ENCODE measurements around the gene CDYL. TPM values are rescaled to one million over a fixed set of nuclear protein-coding genes. Genes with fewer than 3 reads are reported as not detected.

Gene CDYL
- total RNA-seq, 4 donors from 2014 or later, result 41.9 to 52.3 (median 45.7) TPM

DNA sequence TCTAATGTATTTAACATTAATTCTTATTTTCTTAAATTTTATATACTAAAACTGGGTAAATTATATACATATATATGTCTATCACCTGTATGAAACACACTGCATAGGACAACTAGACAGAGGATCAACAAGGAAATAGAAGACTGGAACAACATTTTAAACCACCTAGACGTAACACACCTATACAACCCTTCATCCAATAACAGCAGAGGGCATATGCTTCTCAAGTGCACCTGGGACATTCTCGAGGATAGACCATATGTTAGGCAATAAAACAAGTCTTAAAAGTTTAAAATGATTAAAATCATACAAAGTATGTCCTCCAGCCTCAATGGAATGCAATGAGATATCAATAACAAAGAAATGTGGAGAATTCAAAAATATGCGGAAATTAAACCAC, 182.4 kb downstream of the CDYL start:
- no peak for DNase-seq (ENCODE audit: extremely low spot score)
- WGBS, result 91% methylated on average over 3 of the region's 3 CpGs
- Histone ChIP-seq H3K27ac (replicated peaks in 1 of 4) (no peak overlapping the region), H3K27me3 (no peaks in the 10 kb centered on the region), H3K9me3 (no peaks in the 10 kb centered on the region), H3K4me3 (no peak overlapping the region), H3K36me3 (peaks cover 0 to 30% (median 17%) of the 10 kb centered on the region in 4 donors), H3K4me1 (no peaks in the 10 kb centered on the region)
- intact Hi-C loops (cut with DNase I), result no loop called here
- TF ChIP-seq CTCF (IDR thresholded peaks at IDR 0.05), result no peak
- TF ChIP-seq POLR2AphosphoS5 (IDR thresholded peaks at IDR 0.05), result no peak
- no peak for TF ChIP-seq EP300 (IDR thresholded peaks at IDR 0.05)
- no peak for TF ChIP-seq POLR2A (IDR thresholded peaks at IDR 0.05; ENCODE audit: low read depth)

DNA sequence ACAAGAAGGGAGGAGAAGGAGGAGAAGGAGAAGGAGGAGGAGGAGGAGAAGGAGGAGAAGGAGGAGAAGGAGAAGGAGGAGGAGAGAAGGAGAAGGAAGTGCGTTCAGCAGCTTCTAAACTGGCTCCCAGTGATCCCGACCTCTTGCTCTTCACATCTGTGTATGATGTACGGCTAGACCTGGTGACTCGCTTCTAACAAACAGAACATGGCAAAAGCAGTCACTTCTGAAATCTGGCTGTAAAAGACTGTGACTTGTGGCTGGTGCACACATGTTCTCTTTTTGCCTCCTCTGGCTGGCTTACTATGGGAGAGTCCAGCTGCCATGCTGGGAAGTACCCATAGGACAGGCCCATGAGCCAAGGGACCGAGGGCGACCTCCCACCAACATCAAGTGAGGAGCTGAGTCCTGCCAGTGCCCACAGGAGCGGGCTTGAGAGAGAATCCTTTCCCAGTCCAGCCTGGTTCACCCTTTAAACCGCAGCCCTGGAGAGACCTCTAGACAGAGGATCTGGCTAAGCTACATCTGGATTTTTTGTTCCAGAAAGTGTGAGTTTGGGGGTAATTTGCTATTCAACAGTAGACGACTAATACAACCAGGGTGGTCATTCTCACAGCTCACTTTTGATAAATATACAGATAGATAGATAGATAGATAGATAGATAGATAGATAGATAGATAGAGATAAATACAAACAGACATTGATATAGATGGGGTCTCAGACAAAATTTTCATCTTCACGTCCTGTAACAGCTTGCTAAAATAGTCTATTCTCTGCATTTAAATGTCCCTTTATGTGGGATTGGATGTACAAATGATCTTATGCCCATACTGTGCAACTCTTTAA, 185.3 kb downstream of the CDYL start:
- Histone ChIP-seq H3K4me3 (no peak overlapping the region), H3K4me1 (no peaks in the 10 kb centered on the region), H3K27me3 (no peaks in the 10 kb centered on the region), H3K36me3 (peaks cover 0 to under 1% (median 0%) of the 10 kb centered on the region in 4 donors), H3K27ac (replicated peaks in 1 of 4) (no peak overlapping the region), H3K9me3 (no peaks in the 10 kb centered on the region)
- intact Hi-C loops (cut with DNase I), result no loop called here
- WGBS, result 87% methylated on average over 8 of the region's 10 CpGs
- TF ChIP-seq POLR2A (IDR thresholded peaks at IDR 0.05; ENCODE audit: low read depth) (no peak), CTCF (IDR thresholded peaks at IDR 0.05) (no peak), POLR2AphosphoS5 (IDR thresholded peaks at IDR 0.05) (no peak), EP300 (IDR thresholded peaks at IDR 0.05) (no peak)
- no peak for DNase-seq (ENCODE audit: extremely low spot score)

DNA sequence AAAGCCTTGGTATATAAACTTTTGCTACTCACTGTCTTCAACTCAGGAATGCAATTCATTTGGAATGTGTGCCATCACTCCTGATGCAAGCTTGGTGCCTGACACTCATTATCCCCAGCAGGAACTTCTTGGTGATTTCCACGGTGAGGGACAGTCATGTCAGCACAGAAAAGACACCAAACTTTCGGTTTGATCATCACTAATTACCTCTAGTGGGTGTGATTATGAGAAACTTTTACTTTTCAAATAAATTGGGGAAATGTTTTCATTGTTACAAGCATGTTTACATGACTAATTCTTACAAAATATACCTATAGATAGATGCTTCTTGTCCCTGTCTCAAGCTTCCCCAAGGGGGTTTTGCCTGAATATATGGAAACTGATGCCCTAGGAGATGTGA, 186.7 kb downstream of the CDYL start:
- no peak overlapping the region for H3K4me3 ChIP-seq
- 78% methylated on average over 2 of the region's 2 CpGs for WGBS
- H3K27me3 ChIP-seq, result no peaks in the 10 kb centered on the region
- TF ChIP-seq EP300 (IDR thresholded peaks at IDR 0.05) (no peak), POLR2A (IDR thresholded peaks at IDR 0.05; ENCODE audit: low read depth) (no peak), CTCF (IDR thresholded peaks at IDR 0.05) (no peak), POLR2AphosphoS5 (IDR thresholded peaks at IDR 0.05) (no peak)
- H3K9me3 ChIP-seq, result no peaks in the 10 kb centered on the region
- no peaks in the 10 kb centered on the region for H3K36me3 ChIP-seq
- no peak for DNase-seq (ENCODE audit: extremely low spot score)
- H3K27ac ChIP-seq (replicated peaks in 1 of 4), result no peak overlapping the region
- intact Hi-C loops (cut with DNase I), result no loop called here
- no peaks in the 10 kb centered on the region for H3K4me1 ChIP-seq

DNA sequence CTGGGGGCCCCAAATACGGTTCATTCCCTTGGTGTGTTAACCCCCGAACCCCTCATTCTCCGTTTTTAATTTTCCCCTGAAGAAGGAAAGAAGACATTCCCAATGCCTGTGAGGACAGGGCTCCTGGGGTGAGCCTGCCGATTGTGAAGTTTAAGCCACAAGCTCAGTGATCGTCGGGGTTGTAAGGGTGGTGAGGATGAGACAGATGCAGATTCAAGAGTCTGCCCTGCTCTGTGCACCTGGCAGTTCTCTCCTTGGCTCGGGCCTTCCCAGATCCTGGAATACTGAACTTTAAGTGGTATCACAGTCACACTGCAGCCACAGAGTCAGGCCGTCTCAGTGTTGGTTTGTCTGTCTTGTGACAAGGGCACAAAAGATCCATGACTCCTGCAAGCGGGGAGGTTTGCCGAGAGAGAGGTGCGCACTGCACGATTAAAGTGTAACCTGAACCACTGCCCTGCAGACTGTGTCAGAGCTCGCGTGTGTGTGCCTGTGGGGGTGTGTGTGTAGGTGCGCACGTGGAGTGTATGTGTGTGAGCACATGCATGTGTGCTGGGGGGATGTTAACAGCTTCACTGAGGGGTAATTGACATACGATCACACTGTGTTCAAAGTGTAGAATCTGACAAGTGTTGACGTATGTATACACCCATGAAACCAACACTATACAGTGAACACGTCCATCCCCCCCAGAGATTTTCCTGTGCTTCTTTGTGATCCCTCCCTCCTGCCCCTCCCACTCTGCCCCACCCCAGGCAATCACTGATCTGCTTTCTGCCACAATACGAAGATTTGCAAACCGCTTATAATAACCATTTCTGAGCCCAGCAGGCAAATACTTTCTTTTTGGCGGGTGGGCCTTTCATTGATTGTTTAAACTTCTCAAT, 188.7 kb downstream of the CDYL start:
- TF ChIP-seq CTCF (IDR thresholded peaks at IDR 0.05), result no peak
- WGBS, result 87% methylated on average over 20 of the region's 22 CpGs

More for the DNA sequence above, 188.7 kb downstream of the CDYL start:
- intact Hi-C loops (cut with DNase I), result no loop called here
- no peaks in the 10 kb centered on the region for H3K36me3 ChIP-seq
- no peaks in the 10 kb centered on the region for H3K9me3 ChIP-seq
- no peak overlapping the region for H3K27ac ChIP-seq (replicated peaks in 1 of 4)
- DNase-seq (ENCODE audit: extremely low spot score), result no peak
- no peak overlapping the region for H3K4me3 ChIP-seq
- no peaks in the 10 kb centered on the region for H3K27me3 ChIP-seq
- no peaks in the 10 kb centered on the region for H3K4me1 ChIP-seq
